Measurements from ENCODE around the gene ZSWIM8.
"Not testable (repeated sequence)": the region's sequence is repeated elsewhere in the genome, so short reads cannot be mapped to it uniquely, and the experiment has no call there.

ZSWIM8 gene

GRCh38 chr10:73817826-73818225, 32.4 kb downstream of the ZSWIM8 start:
- no peak for DNase-seq

- DNase-seq = no peak
These were observed 33.0 kb downstream of the ZSWIM8 start for GRCh38 chr10:73818402-73818801.

GRCh38 chr10:73819081-73819480, 33.7 kb downstream of the ZSWIM8 start:
- DNase-seq = peak; percentile 37

- peak; percentile 18 for DNase-seq
These were observed 34.2 kb downstream of the ZSWIM8 start for GRCh38 chr10:73819513-73820093.

- no peak for DNase-seq
These were observed 38.0 kb downstream of the ZSWIM8 start for GRCh38 chr10:73823391-73823790.

GRCh38 chr10:73824146-73824725, 38.8 kb downstream of the ZSWIM8 start:
- no peak for DNase-seq

- no peak for DNase-seq
These were observed 42.1 kb downstream of the ZSWIM8 start for GRCh38 chr10:73827346-73828089.

- no peak for DNase-seq
These were observed 42.8 kb downstream of the ZSWIM8 start for GRCh38 chr10:73828161-73828560.

- not testable (repeated sequence) for DNase-seq
These were observed 43.7 kb downstream of the ZSWIM8 start for GRCh38 chr10:73829090-73829489.

- DNase-seq = no peak
These were observed 51.1 kb downstream of the ZSWIM8 start for GRCh38 chr10:73836427-73836980.

- DNase-seq = no peak
These were observed 51.7 kb downstream of the ZSWIM8 start for GRCh38 chr10:73837072-73837471.

GRCh38 chr10:73838008-73838567, 52.7 kb downstream of the ZSWIM8 start:
- no peak for DNase-seq

GRCh38 chr10:73838827-73839226, 53.4 kb downstream of the ZSWIM8 start:
- no peak for DNase-seq

GRCh38 chr10:73839276-73839966, 54.0 kb downstream of the ZSWIM8 start:
- DNase-seq = no peak

- no peak for DNase-seq
These were observed 54.6 kb downstream of the ZSWIM8 start for GRCh38 chr10:73840056-73840402.

- DNase-seq = no peak
These were observed 55.1 kb downstream of the ZSWIM8 start for GRCh38 chr10:73840403-73841060.

GRCh38 chr10:73841061-73841421, 55.6 kb downstream of the ZSWIM8 start:
- DNase-seq = no peak

GRCh38 chr10:73841526-73842285, 56.3 kb downstream of the ZSWIM8 start:
- DNase-seq = no peak

- DNase-seq = no peak
These were observed 56.9 kb downstream of the ZSWIM8 start for GRCh38 chr10:73842349-73842748.

- peak; percentile 81 for DNase-seq
These were observed 57.9 kb downstream of the ZSWIM8 start for GRCh38 chr10:73843261-73843660.

GRCh38 chr10:73847031-73847430, 61.6 kb downstream of the ZSWIM8 start:
- no peak for DNase-seq
